ENCODE results near the gene DIDO1. TPM values are rescaled to one million over a fixed set of nuclear protein-coding genes. Genes with fewer than 3 reads are reported as not detected.
A peak's percentile ranks its signal among the peaks of the same experiment; 100 is the strongest.

Gene DIDO1
- total RNA-seq, 4 donors from 2014 or later, result 64.5 to 89.7 (median 78.9) TPM

DNA sequence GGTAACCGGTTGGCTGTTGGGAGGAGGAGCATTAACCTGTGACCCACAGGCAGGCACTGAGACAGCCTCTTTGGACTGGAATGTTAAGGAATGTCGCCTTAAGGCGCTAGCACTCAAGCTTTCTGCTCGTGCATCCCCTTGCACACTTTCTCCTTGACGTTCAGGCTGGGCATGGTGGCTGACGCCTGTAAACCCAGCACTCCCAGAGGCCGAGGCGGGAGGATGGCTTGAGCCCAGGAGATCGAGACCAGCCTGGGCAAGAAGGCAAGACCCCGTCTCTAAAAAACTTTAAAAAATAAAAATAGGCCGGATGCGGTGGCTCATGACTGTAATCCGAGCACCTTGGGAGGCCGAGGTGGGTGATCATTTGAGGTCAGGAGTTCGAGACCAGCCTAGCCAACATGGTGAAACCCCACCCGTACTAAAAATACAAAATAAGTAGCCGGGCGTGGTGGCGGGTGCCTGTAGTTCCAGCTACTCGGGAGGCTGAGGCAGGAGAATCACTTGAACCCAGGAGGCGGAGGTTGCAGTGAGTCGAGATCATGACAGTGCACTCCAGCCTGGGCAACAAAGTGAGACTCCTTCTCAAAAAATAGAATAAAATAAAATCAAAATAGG lies 9.8 kb upstream of the DIDO1 start:
- Histone ChIP-seq H3K4me3 (peak overlapping the region; percentile 79 to 99 (median 82)), H3K4me1 (peaks cover 0 to 64% (median 37%) of the 10 kb centered on the region in 4 donors), H3K9me3 (no peaks in the 10 kb centered on the region), H3K36me3 (peaks cover 0 to 19% (median 0%) of the 10 kb centered on the region in 3 donors), H3K27ac (peak overlapping the region in 1 of 4 donors; percentile 3), H3K27me3 (no peaks in the 10 kb centered on the region)
- no peak for DNase-seq (ENCODE audit: low spot score in 2 of 2)
- WGBS, 2 donors, result 82 to 84% methylated on average over 22 of the region's 22 CpGs
- no peak for TF ChIP-seq EP300 (IDR thresholded peaks at IDR 0.05)
- no peak for TF ChIP-seq POLR2A (IDR thresholded peaks at IDR 0.05)
- TF ChIP-seq, protein P1, sequence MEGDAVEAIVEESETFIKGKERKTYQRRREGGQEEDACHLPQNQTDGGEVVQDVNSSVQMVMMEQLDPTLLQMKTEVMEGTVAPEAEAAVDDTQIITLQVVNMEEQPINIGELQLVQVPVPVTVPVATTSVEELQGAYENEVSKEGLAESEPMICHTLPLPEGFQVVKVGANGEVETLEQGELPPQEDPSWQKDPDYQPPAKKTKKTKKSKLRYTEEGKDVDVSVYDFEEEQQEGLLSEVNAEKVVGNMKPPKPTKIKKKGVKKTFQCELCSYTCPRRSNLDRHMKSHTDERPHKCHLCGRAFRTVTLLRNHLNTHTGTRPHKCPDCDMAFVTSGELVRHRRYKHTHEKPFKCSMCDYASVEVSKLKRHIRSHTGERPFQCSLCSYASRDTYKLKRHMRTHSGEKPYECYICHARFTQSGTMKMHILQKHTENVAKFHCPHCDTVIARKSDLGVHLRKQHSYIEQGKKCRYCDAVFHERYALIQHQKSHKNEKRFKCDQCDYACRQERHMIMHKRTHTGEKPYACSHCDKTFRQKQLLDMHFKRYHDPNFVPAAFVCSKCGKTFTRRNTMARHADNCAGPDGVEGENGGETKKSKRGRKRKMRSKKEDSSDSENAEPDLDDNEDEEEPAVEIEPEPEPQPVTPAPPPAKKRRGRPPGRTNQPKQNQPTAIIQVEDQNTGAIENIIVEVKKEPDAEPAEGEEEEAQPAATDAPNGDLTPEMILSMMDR (IDR thresholded peaks at IDR 0.05), result no peak

- Histone ChIP-seq H3K27ac (peak overlapping the region in 1 of 4 donors; percentile 3), H3K4me1 (peaks cover 0 to 64% (median 37%) of the 10 kb centered on the region in 4 donors), H3K4me3 (no peak overlapping the region), H3K36me3 (peaks cover 0 to 19% (median 0%) of the 10 kb centered on the region in 3 donors), H3K9me3 (no peaks in the 10 kb centered on the region), H3K27me3 (no peaks in the 10 kb centered on the region)
- DNase-seq (ENCODE audit: low spot score in 2 of 2), result no peak
- WGBS, 2 donors, result 74 to 78% methylated on average over 12 of the region's 12 CpGs
- TF ChIP-seq EP300 (IDR thresholded peaks at IDR 0.05) (no peak), POLR2A (IDR thresholded peaks at IDR 0.05) (no peak)
- TF ChIP-seq, protein P1 (IDR thresholded peaks at IDR 0.05), result no peak
Measured at GRCh38 chr20:62935204-62935967, 9.1 kb upstream of the DIDO1 start.

DNA sequence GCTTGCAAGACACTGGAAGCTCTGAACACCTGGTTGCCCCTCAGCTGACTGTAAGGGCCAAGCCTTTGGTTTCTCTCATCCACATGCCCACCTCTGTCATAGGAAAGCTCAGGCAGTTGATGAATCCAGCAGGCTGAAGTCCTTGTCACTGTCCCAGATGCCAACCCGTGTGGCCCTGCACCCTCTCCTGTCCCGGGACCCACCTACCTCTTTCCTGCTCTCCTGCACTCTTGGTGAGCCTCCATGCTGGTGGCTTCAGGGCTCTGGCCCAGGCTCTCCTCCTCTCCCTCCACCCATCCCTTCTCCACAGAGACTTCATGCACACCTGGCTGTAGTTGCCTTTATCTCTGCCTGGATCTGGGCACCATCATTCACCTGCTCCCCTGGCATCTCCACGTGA lies 7.7 kb upstream of the DIDO1 start:
- Histone ChIP-seq H3K4me3 (no peak overlapping the region), H3K36me3 (peaks cover 0 to 19% (median 0%) of the 10 kb centered on the region in 3 donors), H3K9me3 (no peaks in the 10 kb centered on the region), H3K4me1 (peaks cover 0 to 64% (median 39%) of the 10 kb centered on the region in 4 donors), H3K27me3 (no peaks in the 10 kb centered on the region), H3K27ac (no peak overlapping the region)
- TF ChIP-seq EP300 (IDR thresholded peaks at IDR 0.05), result no peak
- no peak for TF ChIP-seq POLR2A (IDR thresholded peaks at IDR 0.05)
- no peak for DNase-seq (ENCODE audit: low spot score in 2 of 2)
- 74 to 79% methylated on average over 3 of the region's 3 CpGs for WGBS, 2 donors

- WGBS, 2 donors, result 79 to 81% methylated on average over 9 of the region's 9 CpGs
- Histone ChIP-seq H3K9me3 (no peaks in the 10 kb centered on the region), H3K27ac (peak overlapping the region in 3 of 4 donors; percentile 22 to 100 (median 96)), H3K4me3 (no peak overlapping the region), H3K36me3 (peaks cover 0 to 19% (median 0%) of the 10 kb centered on the region in 3 donors), H3K27me3 (no peaks in the 10 kb centered on the region), H3K4me1 (peaks cover 0 to 80% (median 55%) of the 10 kb centered on the region in 4 donors)
- TF ChIP-seq EP300 (IDR thresholded peaks at IDR 0.05) (no peak), POLR2A (IDR thresholded peaks at IDR 0.05) (no peak)
- TF ChIP-seq, protein P1 (IDR thresholded peaks at IDR 0.05), result no peak
- DNase-seq (ENCODE audit: low spot score in 2 of 2), result no peak
Measured at GRCh38 chr20:62931464-62931863, 5.2 kb upstream of the DIDO1 start.

GRCh38 chr20:62929051-62929538 lies 2.8 kb upstream of the DIDO1 start:
- peak; percentile 42 to 43 for DNase-seq (ENCODE audit: low spot score in 2 of 2)
- WGBS, 2 donors, result 4 to 7% methylated on average over 28 to 29 of the region's 44 CpGs

More at GRCh38 chr20:62929051-62929538, 2.8 kb upstream of the DIDO1 start:
- Histone ChIP-seq H3K4me1 (peaks cover 0 to 68% (median 50%) of the 10 kb centered on the region in 4 donors), H3K36me3 (peaks cover 0 to 8% (median 0%) of the 10 kb centered on the region in 3 donors), H3K9me3 (no peaks in the 10 kb centered on the region), H3K27ac (peak overlapping the region; percentile 1 to 100 (median 89)), H3K27me3 (no peaks in the 10 kb centered on the region), H3K4me3 (peak overlapping the region; percentile 5 to 56 (median 48))
- TF ChIP-seq POLR2A (IDR thresholded peaks at IDR 0.05) (no peak), EP300 (IDR thresholded peaks at IDR 0.05) (peak in 1 of 2 donors; percentile 52)
- TF ChIP-seq, protein P1 (IDR thresholded peaks at IDR 0.05), result no peak
